Measurements from ENCODE around the gene TMEM120B. TPM values are rescaled to one million over a fixed set of nuclear protein-coding genes. Genes with fewer than 3 reads are reported as not detected.

The TMEM120B gene
- total and polyA plus RNA-seq, 2 experiments from 2014 or later: 4.7 to 10.7 TPM

DNA sequence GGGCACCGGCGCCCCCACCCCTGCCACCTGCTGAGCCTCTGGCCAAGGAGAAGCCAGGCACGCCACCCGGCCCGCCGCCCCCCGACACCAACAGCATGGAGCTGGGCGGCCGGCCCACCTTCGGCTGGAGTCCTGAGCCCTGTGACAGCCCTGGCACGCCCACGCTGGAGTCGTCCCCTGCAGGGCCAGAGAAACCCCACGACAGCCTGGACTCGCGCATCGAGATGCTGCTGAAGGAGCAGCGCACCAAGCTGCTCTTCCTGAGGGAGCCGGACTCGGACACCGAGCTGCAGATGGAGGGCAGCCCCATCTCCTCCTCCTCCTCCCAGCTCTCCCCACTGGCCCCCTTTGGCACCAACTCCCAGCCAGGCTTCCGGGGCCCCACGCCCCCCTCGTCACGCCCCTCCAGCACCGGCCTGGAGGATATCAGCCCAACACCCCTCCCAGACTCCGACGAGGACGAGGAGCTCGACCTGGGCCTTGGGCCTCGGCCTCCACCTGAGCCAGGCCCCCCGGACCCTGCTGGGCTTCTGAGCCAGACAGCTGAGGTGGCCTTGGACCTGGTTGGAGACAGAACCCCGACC is 97.8 kb downstream of the TMEM120B start:
- TF ChIP-seq EZH2phosphoT487 (IDR thresholded peaks at IDR 0.05; ENCODE audit: insufficient read depth, low read depth) (no peak), EZH2 (IDR thresholded peaks at IDR 0.05; ENCODE audit: insufficient read depth, poor library complexity, severe bottlenecking) (no peak)
- Histone ChIP-seq H3K9ac (peak overlapping the region; percentile 76), H3K27me3 (replicated peaks; ENCODE audit: insufficient read depth) (no peaks in the 10 kb centered on the region), H2AFZ (no peak overlapping the region), H3K36me3 (ENCODE audit: low read depth) (peaks cover 9% of the 10 kb centered on the region; the same call in 1 of the 2 replicates), H3K4me2 (ENCODE audit: unreplicated experiment) (peak overlapping the region; percentile 87), H3F3A (ENCODE audit: insufficient read depth) (peaks cover 11% of the 10 kb centered on the region), H4K20me1 (ENCODE audit: insufficient read depth) (no peaks in the 10 kb centered on the region), H3K9me2 (ENCODE audit: insufficient read depth) (no peaks in the 10 kb centered on the region), H3K79me2 (ENCODE audit: insufficient read depth) (peaks cover 95% of the 10 kb centered on the region), H3K9me3 (ENCODE audit: low read depth) (no peaks in the 10 kb centered on the region), H3K4me3 (peak overlapping the region; percentile 76), H3K27ac (no peak overlapping the region), H3K4me1 (ENCODE audit: insufficient read depth) (peaks cover 24% of the 10 kb centered on the region)
- no peak for DNase-seq
- in situ Hi-C loops (cut with MboI): no loop called here
- WGBS, 2 experiments (ENCODE audit: low coverage in 1 of 2, low lambda C conversion rate in 2 of 2, missing lambda C conversion rate in 2 of 2): 75 to 82% methylated on average over 20 to 33 of the region's 33 CpGs

- Histone ChIP-seq H3K27me3 (replicated peaks; ENCODE audit: insufficient read depth) (no peaks in the 10 kb centered on the region), H3K79me2 (ENCODE audit: insufficient read depth) (peaks cover 95% of the 10 kb centered on the region), H4K20me1 (ENCODE audit: insufficient read depth) (no peaks in the 10 kb centered on the region), H3K27ac (peak overlapping the region; percentile 64), H3K36me3 (ENCODE audit: low read depth) (peaks cover 15% of the 10 kb centered on the region; the same call in 1 of the 2 replicates), H3K9ac (peak overlapping the region; percentile 76), H3K4me1 (ENCODE audit: insufficient read depth) (peaks cover 22% of the 10 kb centered on the region), H3K4me3 (peak overlapping the region; percentile 76), H3K4me2 (ENCODE audit: unreplicated experiment) (peak overlapping the region; percentile 87), H3K9me3 (ENCODE audit: low read depth) (no peaks in the 10 kb centered on the region), H2AFZ (no peak overlapping the region), H3K9me2 (ENCODE audit: insufficient read depth) (no peaks in the 10 kb centered on the region), H3F3A (ENCODE audit: insufficient read depth) (peaks cover 11% of the 10 kb centered on the region)
- in situ Hi-C loops (cut with MboI): no loop called here
- 49 to 52% methylated on average over 6 of the region's 6 CpGs for WGBS, 2 experiments (ENCODE audit: low coverage in 1 of 2, low lambda C conversion rate in 2 of 2, missing lambda C conversion rate in 2 of 2)
- DNase-seq: peak; percentile 33
- no peak for TF ChIP-seq EZH2 (IDR thresholded peaks at IDR 0.05; ENCODE audit: insufficient read depth, poor library complexity, severe bottlenecking)
- no peak for TF ChIP-seq EZH2phosphoT487 (IDR thresholded peaks at IDR 0.05; ENCODE audit: insufficient read depth, low read depth)
Measured at GRCh38 chr12:121810833-121811433, 98.4 kb downstream of the TMEM120B start.

- H3K9me2 ChIP-seq (ENCODE audit: insufficient read depth): no peaks in the 10 kb centered on the region
- peaks cover 19% of the 10 kb centered on the region for H3K4me1 ChIP-seq (ENCODE audit: insufficient read depth)
- peak overlapping the region; percentile 76 for H3K9ac ChIP-seq
- H3F3A ChIP-seq (ENCODE audit: insufficient read depth): peaks cover 11% of the 10 kb centered on the region
- peaks cover 23% of the 10 kb centered on the region for H3K36me3 ChIP-seq (ENCODE audit: low read depth)
- no peaks in the 10 kb centered on the region for H4K20me1 ChIP-seq (ENCODE audit: insufficient read depth)
- no peak overlapping the region for H2AFZ ChIP-seq
- peak overlapping the region; percentile 64 for H3K27ac ChIP-seq
- 5 to 6% methylated on average over 32 to 43 of the region's 46 CpGs for WGBS, 2 experiments (ENCODE audit: low coverage in 1 of 2, low lambda C conversion rate in 2 of 2, missing lambda C conversion rate in 2 of 2)
- H3K79me2 ChIP-seq (ENCODE audit: insufficient read depth): peaks cover 95% of the 10 kb centered on the region
- peak overlapping the region; percentile 87 for H3K4me2 ChIP-seq (ENCODE audit: unreplicated experiment)
- peak overlapping the region; percentile 76 for H3K4me3 ChIP-seq
- TF ChIP-seq EZH2phosphoT487 (IDR thresholded peaks at IDR 0.05; ENCODE audit: insufficient read depth, low read depth) (no peak), EZH2 (IDR thresholded peaks at IDR 0.05; ENCODE audit: insufficient read depth, poor library complexity, severe bottlenecking) (no peak)
- no peaks in the 10 kb centered on the region for H3K9me3 ChIP-seq (ENCODE audit: low read depth)
- DNase-seq: peak; percentile 86
- in situ Hi-C loops (cut with MboI): no loop called here
- no peaks in the 10 kb centered on the region for H3K27me3 ChIP-seq (replicated peaks; ENCODE audit: insufficient read depth)
Measured at GRCh38 chr12:121811434-121812319, 99.1 kb downstream of the TMEM120B start.

DNA sequence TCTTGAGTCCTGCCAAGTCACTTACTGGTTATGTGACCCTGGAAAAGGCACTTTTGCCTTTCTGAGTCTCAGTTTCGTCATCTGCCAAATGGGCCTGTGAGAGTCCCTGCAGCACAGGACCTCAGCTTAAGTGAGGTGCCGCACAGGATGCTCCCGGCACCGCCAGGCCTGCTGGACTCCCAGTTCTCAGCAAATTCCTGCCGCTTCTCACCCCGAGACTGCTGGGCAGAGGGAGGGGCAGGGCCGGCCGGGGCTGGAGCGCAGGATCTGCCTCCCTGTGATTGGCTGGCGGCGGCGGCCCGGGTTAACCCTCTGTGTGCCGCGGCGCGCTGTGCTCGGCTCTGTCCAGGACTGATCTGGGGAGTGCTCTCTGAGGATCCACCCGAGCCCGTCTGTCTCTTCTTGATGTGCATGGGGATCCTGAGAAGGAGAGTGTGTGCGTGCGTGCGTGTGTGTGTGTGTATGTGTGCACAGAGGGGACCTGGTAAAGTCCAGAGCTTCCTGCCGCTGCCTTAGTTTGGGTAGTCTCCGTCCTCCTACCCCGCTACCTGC is 99.8 kb downstream of the TMEM120B start:
- Histone ChIP-seq H2AFZ (no peak overlapping the region), H3K4me1 (ENCODE audit: insufficient read depth) (peaks cover 14% of the 10 kb centered on the region), H3K9me2 (ENCODE audit: insufficient read depth) (no peaks in the 10 kb centered on the region), H3F3A (ENCODE audit: insufficient read depth) (peaks cover 11% of the 10 kb centered on the region), H3K79me2 (ENCODE audit: insufficient read depth) (peaks cover 95% of the 10 kb centered on the region), H3K4me3 (peak overlapping the region; percentile 76), H3K36me3 (ENCODE audit: low read depth) (peaks cover 28% of the 10 kb centered on the region), H3K9ac (peak overlapping the region; percentile 76), H4K20me1 (ENCODE audit: insufficient read depth) (no peaks in the 10 kb centered on the region), H3K4me2 (ENCODE audit: unreplicated experiment) (peak overlapping the region; percentile 87), H3K27ac (0 out of 2 replicates have a peak overlapping the region, but pooled peaks have one; percentile 16), H3K9me3 (ENCODE audit: low read depth) (no peaks in the 10 kb centered on the region), H3K27me3 (replicated peaks; ENCODE audit: insufficient read depth) (no peaks in the 10 kb centered on the region)
- TF ChIP-seq EZH2 (IDR thresholded peaks at IDR 0.05; ENCODE audit: insufficient read depth, poor library complexity, severe bottlenecking) (no peak), EZH2phosphoT487 (IDR thresholded peaks at IDR 0.05; ENCODE audit: insufficient read depth, low read depth) (no peak)
- peak; percentile 87 for DNase-seq
- 8 to 10% methylated on average over 24 of the region's 26 CpGs for WGBS, 2 experiments (ENCODE audit: low coverage in 1 of 2, low lambda C conversion rate in 2 of 2, missing lambda C conversion rate in 2 of 2)
- in situ Hi-C loops (cut with MboI): no loop called here
